ENCODE results near the gene CRELD1. TPM values are rescaled to one million over a fixed set of nuclear protein-coding genes. Genes with fewer than 3 reads are reported as not detected.

Gene CRELD1
- polyA plus RNA-seq, 3 donors = 16.1 to 23.4 (median 19.2) TPM

DNA sequence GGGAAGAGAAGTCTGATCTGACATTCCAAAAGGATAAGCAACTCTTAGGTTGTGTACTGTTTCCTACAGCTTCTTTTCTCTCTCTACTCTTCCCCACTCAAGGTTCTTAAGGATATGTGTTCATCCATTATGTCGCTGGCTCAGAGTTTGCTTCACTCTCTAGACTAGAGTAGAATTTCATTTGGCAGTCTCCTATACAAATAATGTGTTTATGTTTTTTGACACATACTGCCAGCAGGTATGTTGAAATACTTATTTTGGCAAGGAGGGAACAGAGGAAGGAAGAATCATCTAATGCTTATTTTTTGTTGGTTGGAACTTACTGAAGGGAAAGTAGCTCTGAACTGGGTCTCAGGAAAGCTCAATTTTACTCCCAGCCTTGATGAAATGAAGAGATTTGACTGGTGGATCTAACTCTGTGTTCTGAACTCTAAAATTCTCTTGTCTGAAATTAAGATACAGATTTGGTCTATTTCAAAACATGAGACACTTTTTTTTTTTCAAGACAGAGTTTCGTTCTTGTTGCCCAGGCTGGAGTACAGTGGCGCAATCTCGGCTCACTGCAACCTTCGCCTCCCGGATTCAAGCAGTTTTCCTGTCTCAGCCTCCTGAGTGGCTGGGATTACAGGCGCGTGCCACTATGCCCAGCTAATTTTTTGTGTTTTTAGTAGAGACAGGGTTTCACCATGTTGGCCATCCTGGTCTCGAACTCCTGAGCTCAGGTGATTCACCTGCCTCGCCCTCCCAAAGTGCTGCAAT is 60.6 kb downstream of the CRELD1 start:
- Mint-ChIP-seq H3K9me3 (peaks cover 0 to 3% (median 0%) of the 10 kb centered on the region in 7 donors), H3K4me1 (peaks cover 15% of the 10 kb centered on the region), H3K4me3 (peak overlapping the region; percentile 53 to 74), H3K36me3 (peaks cover 10 to 28% of the 10 kb centered on the region in 2 donors), H3K27ac (peak overlapping the region; percentile 64 to 91 (median 77)), H3K27me3 (ENCODE audit: low read depth in 3 of 3) (no peaks in the 10 kb centered on the region)
- Histone ChIP-seq H3K27me3 (ENCODE audit: control insufficient read depth in 2 of 2, insufficient read depth in 2 of 2, low read length in 2 of 2) (no peaks in the 10 kb centered on the region), H3K4me1 (ENCODE audit: control insufficient read depth in 1 of 2, insufficient read depth in 2 of 2, low read length in 2 of 2) (peaks cover 10 to 13% of the 10 kb centered on the region in 2 donors), H2AFZ (ENCODE audit: insufficient read depth, low read depth, low read length, poor library complexity, severe bottlenecking) (no peak overlapping the region), H3K36me3 (replicated peaks in 1 of 2; ENCODE audit: control insufficient read depth in 1 of 2, insufficient read depth in 2 of 2, low read length in 2 of 2) (peaks cover 0 to 8% of the 10 kb centered on the region in 2 donors), H3K4me2 (replicated peaks; ENCODE audit: extremely low read depth, low read length, poor library complexity, severe bottlenecking) (peak overlapping the region; percentile 57), H3K4me3 (replicated peaks in 1 of 3; ENCODE audit: low read depth in 2 of 3, low read length in 3 of 3) (peak overlapping the region; percentile 7 to 44 (median 25)), H3K79me2 (ENCODE audit: insufficient read depth, low read length) (peaks cover 58% of the 10 kb centered on the region), H3K9me3 (replicated peaks in 1 of 2; ENCODE audit: control insufficient read depth in 1 of 2, insufficient read depth in 1 of 2, low read length in 2 of 2) (no peaks in the 10 kb centered on the region), H3K9ac (ENCODE audit: insufficient read depth, low read length, poor library complexity, severe bottlenecking) (peak overlapping the region; percentile 18), H4K20me1 (ENCODE audit: insufficient read depth, low read length) (no peaks in the 10 kb centered on the region), H3K27ac (ENCODE audit: low read depth in 1 of 2, low read length in 2 of 2) (peak overlapping the region; percentile 3 to 75)
- intact Hi-C loops (cut with micrococcal nuclease) = no loop called here
- TF ChIP-seq, protein P1, sequence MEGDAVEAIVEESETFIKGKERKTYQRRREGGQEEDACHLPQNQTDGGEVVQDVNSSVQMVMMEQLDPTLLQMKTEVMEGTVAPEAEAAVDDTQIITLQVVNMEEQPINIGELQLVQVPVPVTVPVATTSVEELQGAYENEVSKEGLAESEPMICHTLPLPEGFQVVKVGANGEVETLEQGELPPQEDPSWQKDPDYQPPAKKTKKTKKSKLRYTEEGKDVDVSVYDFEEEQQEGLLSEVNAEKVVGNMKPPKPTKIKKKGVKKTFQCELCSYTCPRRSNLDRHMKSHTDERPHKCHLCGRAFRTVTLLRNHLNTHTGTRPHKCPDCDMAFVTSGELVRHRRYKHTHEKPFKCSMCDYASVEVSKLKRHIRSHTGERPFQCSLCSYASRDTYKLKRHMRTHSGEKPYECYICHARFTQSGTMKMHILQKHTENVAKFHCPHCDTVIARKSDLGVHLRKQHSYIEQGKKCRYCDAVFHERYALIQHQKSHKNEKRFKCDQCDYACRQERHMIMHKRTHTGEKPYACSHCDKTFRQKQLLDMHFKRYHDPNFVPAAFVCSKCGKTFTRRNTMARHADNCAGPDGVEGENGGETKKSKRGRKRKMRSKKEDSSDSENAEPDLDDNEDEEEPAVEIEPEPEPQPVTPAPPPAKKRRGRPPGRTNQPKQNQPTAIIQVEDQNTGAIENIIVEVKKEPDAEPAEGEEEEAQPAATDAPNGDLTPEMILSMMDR (IDR thresholded peaks at IDR 0.05) = no peak
- peak in 1 of 3 donors; percentile 9 for DNase-seq
- 39% methylated on average over 4 of the region's 10 CpGs for WGBS (ENCODE audit: insufficient coverage)

Small RNA genes within 50 kb of the gene (small RNA-seq; reads per million reads assigned to genes)
- not detected for gene RNU6-882P (ENCODE audit: insufficient read length, low read depth)

Other genes starting within 250 kb of the CRELD1 start
- gene CPNE9, start 230.0 kb upstream of the CRELD1 start, polyA plus RNA-seq = under 1 TPM in 2 of 3 donors, not detected in 1; 0.51 to 0.55 TPM
- gene BRPF1, start 202.1 kb upstream of the CRELD1 start, polyA plus RNA-seq = 10 to 100 TPM in 2 of 3 donors, 1 to 10 TPM in 1; 5.1 to 22.5 (median 10.4) TPM
- 10 to 100 TPM; 17.4 to 21.9 (median 20.5) TPM for gene OGG1, start 183.9 kb upstream of the CRELD1 start, polyA plus RNA-seq
- gene CAMK1, start 163.9 kb upstream of the CRELD1 start, polyA plus RNA-seq = 100 to 1,000 TPM; 106 to 137 (median 118) TPM
- 10 to 100 TPM; 36.1 to 47.2 (median 46.9) TPM for gene TADA3, start 141.4 kb upstream of the CRELD1 start, polyA plus RNA-seq
- gene ARPC4, start 140.8 kb upstream of the CRELD1 start, polyA plus RNA-seq = 100 to 1,000 TPM; 211 to 390 (median 389) TPM
- 100 to 1,000 TPM in 1 of 3 donors, 1 to 10 TPM in 2; 1.1 to 196 (median 1.8) TPM for gene TTLL3, start 123.6 kb upstream of the CRELD1 start, polyA plus RNA-seq
- gene RPUSD3, start 89.8 kb upstream of the CRELD1 start, polyA plus RNA-seq = 10 to 100 TPM; 42.6 to 51.5 (median 43.4) TPM
- under 1 TPM in 1 of 3 donors, not detected in 2; 0.08 TPM for gene CIDEC, start 53.6 kb upstream of the CRELD1 start, polyA plus RNA-seq
- 10 to 100 TPM; 17.3 to 56.3 (median 49.8) TPM for gene JAGN1, start 43.2 kb upstream of the CRELD1 start, polyA plus RNA-seq
- under 1 TPM in 1 of 3 donors, not detected in 2; 0.27 TPM for gene IL17RE, start 31.0 kb upstream of the CRELD1 start, polyA plus RNA-seq
- 10 to 100 TPM in 1 of 3 donors, 1 to 10 TPM in 2; 8.3 to 17.9 (median 9.3) TPM for gene IL17RC, start 16.7 kb upstream of the CRELD1 start, polyA plus RNA-seq
- under 1 TPM; 0.11 to 0.57 (median 0.31) TPM for gene PRRT3, start 18.6 kb downstream of the CRELD1 start, polyA plus RNA-seq
- 100 to 1,000 TPM in 2 of 3 donors, 10 to 100 TPM in 1; 99.9 to 111 (median 105) TPM for gene EMC3, start 53.0 kb downstream of the CRELD1 start, polyA plus RNA-seq
- gene FANCD2, start 92.6 kb downstream of the CRELD1 start, polyA plus RNA-seq = 10 to 100 TPM in 1 of 3 donors, 1 to 10 TPM in 2; 1.3 to 11.6 (median 2.4) TPM
- gene FANCD2OS, start 174.4 kb downstream of the CRELD1 start, polyA plus RNA-seq = not detected
- gene BRK1, start 181.8 kb downstream of the CRELD1 start, polyA plus RNA-seq = 100 to 1,000 TPM; 144 to 318 (median 295) TPM
- 10 to 100 TPM in 2 of 3 donors, 1 to 10 TPM in 1; 9.6 to 15.8 (median 15.3) TPM for gene VHL, start 207.9 kb downstream of the CRELD1 start, polyA plus RNA-seq
- gene IRAK2, start 231.1 kb downstream of the CRELD1 start, polyA plus RNA-seq = 1 to 10 TPM in 2 of 3 donors, under 1 TPM in 1; 0.78 to 2.0 (median 1.5) TPM